Stimulated activated CD4-positive, alpha-beta T cell treated with anti-CD3 and anti-CD28 coated beads, Interleukin-4, amount 100 ng/mL, for 1 hour (primary cell): ENCODE measurements around the gene MGAT3.
A peak's percentile ranks its signal among the peaks of the same experiment; 100 is the strongest.

ENCODE experiments used
- DNase-seq: peaks from one replicate; pipeline ENCODE4 v3.0.0-alpha.2; 2020

Gene MGAT3

GRCh38 chr22:39534591-39535356 is 78.0 kb downstream of the MGAT3 start:
- DNase-seq: peak; percentile 87

- no peak for DNase-seq
Observed at GRCh38 chr22:39535357-39535725, 78.5 kb downstream of the MGAT3 start.

- DNase-seq: no peak
Observed at GRCh38 chr22:39535831-39536449, 79.1 kb downstream of the MGAT3 start.

- DNase-seq: no peak
Observed at GRCh38 chr22:39536711-39537110, 79.9 kb downstream of the MGAT3 start.

GRCh38 chr22:39537975-39538374 is 81.2 kb downstream of the MGAT3 start:
- DNase-seq: no peak
